ENCODE results near the gene CCDC136.

CCDC136 gene

DNA sequence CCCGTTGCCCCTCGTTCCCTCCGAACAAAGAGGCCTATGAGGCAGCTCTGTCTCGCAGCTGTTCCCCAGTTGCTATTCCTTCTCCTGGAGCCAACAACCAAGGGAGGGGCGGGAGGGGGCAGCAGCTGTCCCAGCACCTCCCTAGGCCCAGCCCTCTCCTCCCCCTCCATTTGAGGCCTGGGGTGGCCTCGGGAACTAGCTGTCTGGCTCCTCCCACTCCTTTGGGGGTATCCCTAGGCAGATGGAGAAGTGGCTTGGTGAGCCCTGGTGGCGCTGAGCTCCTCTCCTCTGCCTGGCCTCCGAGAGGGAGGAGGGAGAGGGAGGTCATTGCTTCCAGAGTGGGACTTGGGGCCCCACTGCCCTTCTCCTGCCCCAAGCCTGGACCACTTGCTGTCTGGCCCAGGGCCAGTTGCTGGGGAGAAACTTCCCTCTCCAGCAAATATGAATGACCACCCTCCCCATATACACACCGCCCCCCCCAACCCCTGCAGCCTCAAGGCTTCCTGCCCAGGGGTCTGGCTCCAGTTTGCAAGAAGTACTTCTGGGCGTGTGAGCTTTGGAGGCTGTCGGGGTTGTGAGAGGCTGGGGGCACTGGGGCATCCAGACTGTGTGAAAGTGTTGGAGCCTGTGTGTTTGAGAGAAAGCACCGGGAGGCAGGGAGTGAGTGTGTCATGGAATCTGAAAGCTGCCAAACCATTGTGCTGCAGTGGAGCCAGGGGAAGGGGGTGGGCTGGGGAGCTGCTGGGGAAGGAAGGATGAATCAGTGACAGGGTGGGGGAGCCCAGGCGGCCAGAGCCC is 41.6 kb downstream of the CCDC136 start:
- TF ChIP-seq CREB1 (IDR thresholded peaks at IDR 0.05; ENCODE audit: low read depth), result no peak
- TF ChIP-seq, protein P1, sequence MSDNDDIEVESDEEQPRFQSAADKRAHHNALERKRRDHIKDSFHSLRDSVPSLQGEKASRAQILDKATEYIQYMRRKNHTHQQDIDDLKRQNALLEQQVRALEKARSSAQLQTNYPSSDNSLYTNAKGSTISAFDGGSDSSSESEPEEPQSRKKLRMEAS (IDR thresholded peaks at IDR 0.05), result no peak
- no peak for TF ChIP-seq FOXM1 (IDR thresholded peaks at IDR 0.05; ENCODE audit: borderline replicate concordance, low read depth)
- TF ChIP-seq EGR1 (IDR thresholded peaks at IDR 0.05), result no peak
- no peak for TF ChIP-seq RAD21 (IDR thresholded peaks at IDR 0.05; ENCODE audit: low read depth)
- no peak for TF ChIP-seq CEBPB (IDR thresholded peaks at IDR 0.05)
- TF ChIP-seq, protein P2, sequence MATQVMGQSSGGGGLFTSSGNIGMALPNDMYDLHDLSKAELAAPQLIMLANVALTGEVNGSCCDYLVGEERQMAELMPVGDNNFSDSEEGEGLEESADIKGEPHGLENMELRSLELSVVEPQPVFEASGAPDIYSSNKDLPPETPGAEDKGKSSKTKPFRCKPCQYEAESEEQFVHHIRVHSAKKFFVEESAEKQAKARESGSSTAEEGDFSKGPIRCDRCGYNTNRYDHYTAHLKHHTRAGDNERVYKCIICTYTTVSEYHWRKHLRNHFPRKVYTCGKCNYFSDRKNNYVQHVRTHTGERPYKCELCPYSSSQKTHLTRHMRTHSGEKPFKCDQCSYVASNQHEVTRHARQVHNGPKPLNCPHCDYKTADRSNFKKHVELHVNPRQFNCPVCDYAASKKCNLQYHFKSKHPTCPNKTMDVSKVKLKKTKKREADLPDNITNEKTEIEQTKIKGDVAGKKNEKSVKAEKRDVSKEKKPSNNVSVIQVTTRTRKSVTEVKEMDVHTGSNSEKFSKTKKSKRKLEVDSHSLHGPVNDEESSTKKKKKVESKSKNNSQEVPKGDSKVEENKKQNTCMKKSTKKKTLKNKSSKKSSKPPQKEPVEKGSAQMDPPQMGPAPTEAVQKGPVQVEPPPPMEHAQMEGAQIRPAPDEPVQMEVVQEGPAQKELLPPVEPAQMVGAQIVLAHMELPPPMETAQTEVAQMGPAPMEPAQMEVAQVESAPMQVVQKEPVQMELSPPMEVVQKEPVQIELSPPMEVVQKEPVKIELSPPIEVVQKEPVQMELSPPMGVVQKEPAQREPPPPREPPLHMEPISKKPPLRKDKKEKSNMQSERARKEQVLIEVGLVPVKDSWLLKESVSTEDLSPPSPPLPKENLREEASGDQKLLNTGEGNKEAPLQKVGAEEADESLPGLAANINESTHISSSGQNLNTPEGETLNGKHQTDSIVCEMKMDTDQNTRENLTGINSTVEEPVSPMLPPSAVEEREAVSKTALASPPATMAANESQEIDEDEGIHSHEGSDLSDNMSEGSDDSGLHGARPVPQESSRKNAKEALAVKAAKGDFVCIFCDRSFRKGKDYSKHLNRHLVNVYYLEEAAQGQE (IDR thresholded peaks at IDR 0.05; ENCODE audit: low read depth), result no peak
- no peak for TF ChIP-seq EP300 (IDR thresholded peaks at IDR 0.05; ENCODE audit: borderline replicate concordance)
- no peak for TF ChIP-seq TAF1 (IDR thresholded peaks at IDR 0.05; ENCODE audit: low read depth)
- TF ChIP-seq, protein P3, sequence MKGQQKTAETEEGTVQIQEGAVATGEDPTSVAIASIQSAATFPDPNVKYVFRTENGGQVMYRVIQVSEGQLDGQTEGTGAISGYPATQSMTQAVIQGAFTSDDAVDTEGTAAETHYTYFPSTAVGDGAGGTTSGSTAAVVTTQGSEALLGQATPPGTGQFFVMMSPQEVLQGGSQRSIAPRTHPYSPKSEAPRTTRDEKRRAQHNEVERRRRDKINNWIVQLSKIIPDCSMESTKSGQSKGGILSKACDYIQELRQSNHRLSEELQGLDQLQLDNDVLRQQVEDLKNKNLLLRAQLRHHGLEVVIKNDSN (IDR thresholded peaks at IDR 0.05), result no peak

DNA sequence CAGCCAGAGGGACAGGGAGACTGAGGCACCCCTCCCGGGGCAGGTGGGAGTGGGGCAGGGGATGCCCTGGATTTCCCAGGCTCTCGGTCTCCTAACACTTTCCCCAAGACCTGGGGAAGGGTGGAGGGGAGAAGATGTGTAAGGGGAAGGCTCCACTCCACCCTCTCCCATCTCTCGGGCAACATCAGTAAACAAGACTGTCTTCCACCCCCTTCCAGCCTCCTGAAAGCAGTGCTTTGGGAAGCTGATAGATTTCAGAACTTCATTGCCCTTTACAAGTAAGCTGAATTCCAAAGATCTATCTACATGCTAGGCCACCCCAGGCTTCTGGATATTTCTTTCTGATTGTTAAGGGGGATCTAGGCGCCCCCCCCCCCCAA is 42.2 kb downstream of the CCDC136 start:
- TF ChIP-seq ZBTB7A (IDR thresholded peaks at IDR 0.05; ENCODE audit: low read depth) (no peak), EGR1 (IDR thresholded peaks at IDR 0.05) (no peak)

DNA sequence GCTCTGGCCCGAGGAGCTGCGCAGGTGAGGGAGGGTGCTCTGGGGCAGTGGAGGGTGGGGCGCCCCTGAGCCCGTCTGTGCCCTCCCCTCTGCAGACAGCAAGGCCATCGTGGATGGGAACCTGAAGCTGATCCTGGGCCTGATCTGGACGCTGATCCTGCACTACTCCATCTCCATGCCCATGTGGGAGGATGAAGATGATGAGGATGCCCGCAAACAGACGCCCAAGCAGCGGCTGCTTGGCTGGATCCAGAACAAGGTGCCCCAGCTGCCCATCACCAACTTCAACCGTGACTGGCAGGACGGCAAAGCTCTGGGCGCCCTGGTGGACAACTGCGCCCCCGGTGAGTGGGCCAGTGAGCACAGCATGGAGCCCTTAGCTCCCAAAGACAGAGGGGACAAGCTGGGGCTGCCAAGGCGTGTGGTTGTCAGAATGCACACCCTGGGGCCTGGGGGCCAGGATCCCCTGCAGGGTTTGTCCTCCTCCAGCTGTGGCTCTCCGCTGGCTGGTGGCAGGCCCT is 43.5 kb downstream of the CCDC136 start:
- no peak for TF ChIP-seq RAD21 (IDR thresholded peaks at IDR 0.05; ENCODE audit: low read depth)
- no peak for TF ChIP-seq FOXM1 (IDR thresholded peaks at IDR 0.05; ENCODE audit: borderline replicate concordance, low read depth)
- TF ChIP-seq, protein P1 (IDR thresholded peaks at IDR 0.05), result no peak
- TF ChIP-seq CREB1 (IDR thresholded peaks at IDR 0.05; ENCODE audit: low read depth), result no peak
- TF ChIP-seq, protein P2 (IDR thresholded peaks at IDR 0.05; ENCODE audit: low read depth), result no peak
- TF ChIP-seq, protein P3 (IDR thresholded peaks at IDR 0.05), result no peak
- TF ChIP-seq ZBTB7A (IDR thresholded peaks at IDR 0.05; ENCODE audit: low read depth), result no peak
- no peak for TF ChIP-seq NFIC (IDR thresholded peaks at IDR 0.05)
- TF ChIP-seq CEBPB (IDR thresholded peaks at IDR 0.05), result no peak
- no peak for TF ChIP-seq TCF12 (IDR thresholded peaks at IDR 0.05; ENCODE audit: low read depth)
- TF ChIP-seq TEAD4 (IDR thresholded peaks at IDR 0.05), result no peak
- no peak for TF ChIP-seq EGR1 (IDR thresholded peaks at IDR 0.05)
- no peak for TF ChIP-seq TAF1 (IDR thresholded peaks at IDR 0.05; ENCODE audit: low read depth)
- TF ChIP-seq EP300 (IDR thresholded peaks at IDR 0.05; ENCODE audit: borderline replicate concordance), result no peak

DNA sequence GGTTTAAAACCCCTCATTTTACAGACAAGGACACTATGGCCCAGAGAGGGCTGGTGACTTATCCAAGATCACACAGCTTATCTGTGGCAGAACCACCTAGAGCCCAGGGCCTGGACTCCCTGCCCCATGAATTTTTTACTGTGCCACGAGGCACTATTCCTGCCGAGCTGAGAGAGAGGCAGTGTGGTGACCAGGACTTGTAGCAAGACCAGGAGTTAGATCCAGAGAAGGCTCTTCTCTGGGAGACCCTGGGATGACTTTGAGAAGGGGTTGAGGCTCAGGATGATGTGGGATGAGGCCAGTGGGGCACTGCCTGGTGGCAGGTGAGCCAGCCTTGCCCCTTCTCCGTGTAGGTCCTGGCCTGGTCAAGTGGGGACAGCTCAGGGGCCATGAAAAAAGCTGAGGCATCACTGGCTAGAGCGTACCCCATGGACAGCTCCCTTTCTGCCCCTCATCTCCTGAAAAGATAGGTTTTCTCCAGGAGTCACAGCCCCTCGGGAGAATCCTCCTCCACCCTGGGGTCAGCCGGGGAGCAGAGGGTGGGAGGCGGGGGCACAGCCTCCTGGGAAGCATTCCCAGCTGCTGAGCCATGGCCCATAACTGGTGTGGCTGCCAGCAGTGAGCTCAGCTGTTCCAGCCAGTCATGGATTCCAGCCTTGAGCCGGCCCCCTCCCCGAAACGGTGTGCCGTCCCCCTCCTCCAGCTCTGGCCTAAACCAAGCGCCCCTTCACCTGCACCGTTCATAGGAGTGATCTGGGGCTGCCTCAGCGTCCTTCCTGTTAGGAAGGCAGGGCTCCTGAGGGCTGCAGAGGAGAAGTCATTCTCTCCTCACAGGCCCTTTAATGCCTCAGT is 44.2 kb downstream of the CCDC136 start:
- TF ChIP-seq EGR1 (IDR thresholded peaks at IDR 0.05) (no peak), ZBTB7A (IDR thresholded peaks at IDR 0.05; ENCODE audit: low read depth) (0 out of 2 replicates have a peak, but pooled peaks have one; percentile 30), TCF12 (IDR thresholded peaks at IDR 0.05; ENCODE audit: low read depth) (no peak)
- TF ChIP-seq, protein P1 (IDR thresholded peaks at IDR 0.05), result no peak

DNA sequence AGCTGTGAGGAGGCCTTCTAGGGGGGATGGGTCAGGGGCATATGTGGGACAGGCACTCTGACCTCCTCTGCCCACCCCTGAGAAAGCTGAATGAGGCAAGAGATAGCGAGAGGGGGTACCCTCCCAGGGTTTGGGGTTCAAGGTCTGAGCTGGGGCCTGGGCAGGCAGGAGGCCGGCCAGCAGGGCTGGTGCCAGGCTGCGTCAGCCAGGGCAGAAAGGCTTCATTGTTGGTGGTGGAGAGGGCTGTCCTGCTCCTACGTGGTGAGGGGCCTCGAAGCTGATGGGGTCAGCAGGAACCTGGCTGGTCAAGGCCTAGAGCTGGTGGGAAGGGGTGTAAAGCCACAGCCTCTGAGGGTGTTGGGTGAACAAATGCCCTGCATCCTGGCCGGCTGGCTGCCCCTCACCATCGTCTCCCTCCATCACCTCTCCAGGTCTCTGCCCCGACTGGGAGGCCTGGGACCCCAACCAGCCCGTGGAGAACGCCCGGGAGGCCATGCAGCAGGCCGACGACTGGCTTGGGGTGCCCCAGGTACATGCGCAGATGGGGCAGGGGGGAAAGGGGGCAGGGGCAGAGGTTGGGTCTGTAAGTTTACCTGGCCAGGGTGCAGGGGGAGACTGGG is 45.1 kb downstream of the CCDC136 start:
- TF ChIP-seq, protein P1 (IDR thresholded peaks at IDR 0.05), result no peak
- TF ChIP-seq FOXM1 (IDR thresholded peaks at IDR 0.05; ENCODE audit: borderline replicate concordance, low read depth) (no peak), CEBPB (IDR thresholded peaks at IDR 0.05) (no peak), EGR1 (IDR thresholded peaks at IDR 0.05) (no peak), YY1 (IDR thresholded peaks at IDR 0.05; ENCODE audit: low read depth) (no peak), CREB1 (IDR thresholded peaks at IDR 0.05; ENCODE audit: low read depth) (no peak), TAF1 (IDR thresholded peaks at IDR 0.05; ENCODE audit: low read depth) (no peak), EP300 (IDR thresholded peaks at IDR 0.05; ENCODE audit: borderline replicate concordance) (no peak), TEAD4 (IDR thresholded peaks at IDR 0.05) (no peak), TCF12 (IDR thresholded peaks at IDR 0.05; ENCODE audit: low read depth) (no peak), NFIC (IDR thresholded peaks at IDR 0.05) (no peak), ZBTB7A (IDR thresholded peaks at IDR 0.05; ENCODE audit: low read depth) (no peak), RAD21 (IDR thresholded peaks at IDR 0.05; ENCODE audit: low read depth) (no peak)
- TF ChIP-seq, protein P3 (IDR thresholded peaks at IDR 0.05), result no peak
- TF ChIP-seq, protein P2 (IDR thresholded peaks at IDR 0.05; ENCODE audit: low read depth), result no peak
